Measurements from ENCODE around the gene VPREB1.

Gene VPREB1

GRCh38 chr22:22201185-22201929 lies 43.2 kb upstream of the VPREB1 start:
- H3K27ac ChIP-seq (ENCODE audit: low read length): peak overlapping the region; percentile 77
- DNase-seq (peak; percentile 84), ATAC-seq (ENCODE audit: insufficient read depth, low read depth) (peak; percentile 99)
- H3K4me3 ChIP-seq (ENCODE audit: low read depth in 1 of 2, low read length in 2 of 2): no peak overlapping the region
- H3K4me1 ChIP-seq (ENCODE audit: insufficient read depth, low read length): peaks cover 17% of the 10 kb centered on the region
- no peaks in the 10 kb centered on the region for H3K27me3 ChIP-seq (ENCODE audit: insufficient read depth, low read length, poor library complexity)
- H3K4me2 ChIP-seq (ENCODE audit: insufficient read depth, low read length): no peak overlapping the region
- no peaks in the 10 kb centered on the region for H4K20me1 ChIP-seq (ENCODE audit: insufficient read depth, low read length)
- peak overlapping the region; percentile 66 for H2AFZ ChIP-seq (ENCODE audit: low read depth, low read length)
- peak overlapping the region; percentile 28; the same call in 1 of the 2 replicates for H3K9ac ChIP-seq (ENCODE audit: low read depth, low read length)
- no peaks in the 10 kb centered on the region for H3K79me2 ChIP-seq (ENCODE audit: insufficient read depth, low read length)
- TF ChIP-seq CTCF (IDR thresholded peaks at IDR 0.05; ENCODE audit: borderline replicate concordance, extremely low read depth, low read length, poor library complexity, severe bottlenecking) (peak; percentile 80), EZH2 (IDR thresholded peaks at IDR 0.05; ENCODE audit: borderline replicate concordance, low read depth, low read length, severe bottlenecking) (no peak)
- H3K9me3 ChIP-seq (ENCODE audit: insufficient read depth, low read length, severe bottlenecking): no peaks in the 10 kb centered on the region
- H3K36me3 ChIP-seq (ENCODE audit: insufficient read depth, low read length): no peaks in the 10 kb centered on the region

- ATAC-seq (ENCODE audit: insufficient read depth, low read depth): no peak
- Histone ChIP-seq H4K20me1 (ENCODE audit: insufficient read depth, low read length) (no peaks in the 10 kb centered on the region), H3K27me3 (ENCODE audit: insufficient read depth, low read length, poor library complexity) (no peaks in the 10 kb centered on the region), H3K27ac (ENCODE audit: low read length) (peak overlapping the region; percentile 77), H3K9me3 (ENCODE audit: insufficient read depth, low read length, severe bottlenecking) (no peaks in the 10 kb centered on the region), H3K36me3 (ENCODE audit: insufficient read depth, low read length) (no peaks in the 10 kb centered on the region), H3K4me1 (ENCODE audit: insufficient read depth, low read length) (peaks cover 17% of the 10 kb centered on the region), H3K4me3 (ENCODE audit: low read depth in 1 of 2, low read length in 2 of 2) (no peak overlapping the region), H3K9ac (ENCODE audit: low read depth, low read length) (0 out of 2 replicates have a peak overlapping the region, but pooled peaks have one; percentile 5), H3K4me2 (ENCODE audit: insufficient read depth, low read length) (no peak overlapping the region), H2AFZ (ENCODE audit: low read depth, low read length) (0 out of 2 replicates have a peak overlapping the region, but pooled peaks have one; percentile 29), H3K79me2 (ENCODE audit: insufficient read depth, low read length) (no peaks in the 10 kb centered on the region)
- TF ChIP-seq EZH2 (IDR thresholded peaks at IDR 0.05; ENCODE audit: borderline replicate concordance, low read depth, low read length, severe bottlenecking) (no peak), CTCF (IDR thresholded peaks at IDR 0.05; ENCODE audit: borderline replicate concordance, extremely low read depth, low read length, poor library complexity, severe bottlenecking) (no peak)
- DNase-seq: no peak
These were observed 42.6 kb upstream of the VPREB1 start for GRCh38 chr22:22201930-22202343.

GRCh38 chr22:22203048-22203971 lies 41.3 kb upstream of the VPREB1 start:
- no peaks in the 10 kb centered on the region for H4K20me1 ChIP-seq (ENCODE audit: insufficient read depth, low read length)
- H3K27ac ChIP-seq (ENCODE audit: low read length): no peak overlapping the region
- no peak overlapping the region for H3K4me2 ChIP-seq (ENCODE audit: insufficient read depth, low read length)
- H3K9ac ChIP-seq (ENCODE audit: low read depth, low read length): no peak overlapping the region
- no peaks in the 10 kb centered on the region for H3K79me2 ChIP-seq (ENCODE audit: insufficient read depth, low read length)
- no peaks in the 10 kb centered on the region for H3K27me3 ChIP-seq (ENCODE audit: insufficient read depth, low read length, poor library complexity)
- DNase-seq (no peak), ATAC-seq (ENCODE audit: insufficient read depth, low read depth) (no peak)
- no peaks in the 10 kb centered on the region for H3K36me3 ChIP-seq (ENCODE audit: insufficient read depth, low read length)
- H3K4me3 ChIP-seq (ENCODE audit: low read depth in 1 of 2, low read length in 2 of 2): no peak overlapping the region
- no peaks in the 10 kb centered on the region for H3K9me3 ChIP-seq (ENCODE audit: insufficient read depth, low read length, severe bottlenecking)
- TF ChIP-seq CTCF (IDR thresholded peaks at IDR 0.05; ENCODE audit: borderline replicate concordance, extremely low read depth, low read length, poor library complexity, severe bottlenecking): no peak
- no peak overlapping the region for H2AFZ ChIP-seq (ENCODE audit: low read depth, low read length)
- H3K4me1 ChIP-seq (ENCODE audit: insufficient read depth, low read length): peaks cover 27% of the 10 kb centered on the region
